Astrocyte (in vitro differentiated cells and primary cell): ENCODE measurements around the gene SLC35F1.

Experiments
- CTCF ChIP-seq: IDR thresholded peaks from 2 replicates; pipeline ENCODE4 v1.5.1; 2011; ENCODE audit warnings: low read depth, mild to moderate bottlenecking, inconsistent platforms, low read length, moderate library complexity; ENCODE audit not compliant: insufficient read depth
- EZH2 ChIP-seq: IDR thresholded peaks from 2 replicates; pipeline ENCODE4 v1.6.1; 2012; ENCODE audit warnings: mild to moderate bottlenecking, low read length, inconsistent platforms; ENCODE audit not compliant: insufficient read depth

DNA sequence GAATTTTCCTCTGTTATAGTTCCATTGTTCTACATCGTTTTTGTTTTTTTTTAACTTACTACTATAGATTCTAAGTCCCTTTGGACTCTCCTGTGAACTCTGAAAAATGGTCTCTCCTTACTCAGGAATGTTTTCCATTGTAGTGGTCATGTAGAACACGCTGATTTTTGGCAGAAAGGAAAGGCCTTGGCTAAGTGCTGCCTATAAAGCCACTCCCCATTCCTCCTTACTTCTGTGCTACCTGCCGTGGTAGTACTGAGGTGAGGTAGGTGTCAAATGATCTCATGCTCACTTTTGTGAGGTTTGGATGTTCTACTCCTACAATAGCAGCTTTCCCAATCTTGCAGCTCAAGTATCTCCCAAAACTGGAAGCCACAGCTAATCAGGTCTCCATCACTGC lies 270.7 kb downstream of the SLC35F1 start:
- TF ChIP-seq CTCF = no peak
- no peak for TF ChIP-seq EZH2
